B cell (primary cell): ENCODE measurements around the gene ACAP3. TPM values are rescaled to one million over a fixed set of nuclear protein-coding genes. Genes with fewer than 3 reads are reported as not detected.

ENCODE experiments used
- ATAC-seq: fragments of 200-7000 bp; cut with Tn5 transposase; one replicate; pipeline ENCODE4 v1.10.0; 2021; ENCODE audit warnings: low read depth, mild to moderate bottlenecking, moderate number of reproducible peaks, moderate library complexity
- CTCF ChIA-PET: fragments of 350-600 bp; sonication (Branson Sonifier 250); formaldehyde crosslinking; loops from one replicate; lab custom pipeline; 2021; ENCODE audit warnings: antibody characterized with exemption, inconsistent platforms; lab: Charles Lee
- POLR2A ChIA-PET: fragments of 350-600 bp; sonication (Branson Sonifier 250); formaldehyde crosslinking; loops from one replicate; lab custom pipeline; 2021; ENCODE audit warnings: antibody characterized with exemption; lab: Charles Lee
- DNase-seq: peaks from one replicate; pipeline ENCODE4 v3.0.0; 2013
- H2AFZ ChIP-seq: 2 replicates; pipeline ENCODE4 v1.6.1; 2012; ENCODE audit warnings: mild to moderate bottlenecking, low read depth, low read length; ENCODE audit not compliant: insufficient read depth, poor library complexity, severe bottlenecking
- H3K27ac ChIP-seq, 2 donors: 1 replicate in 1 of 2; 2 replicates in 1 of 2; pipeline ENCODE4 v1.5.1; 2012 to 2013; ENCODE audit warnings: low read length in 2 of 2, mild to moderate bottlenecking in 2 of 2, moderate library complexity in 1 of 2
- H3K27me3 ChIP-seq, 4 experiments: fragments of 200-600 bp in 1 of 4; sonication (generic) in 1 of 4; replicated peaks in 1 of 4; 1 replicate in 2 of 4; 2 replicates in 2 of 4; pipeline versions ENCODE4 v1.6.1 to v1.7.0; 2013 to 2016; ENCODE audit warnings: low read length in 3 of 4, mild to moderate bottlenecking in 2 of 4, mixed read lengths in 1 of 4, moderate library complexity in 1 of 4; ENCODE audit not compliant: insufficient read depth in 4 of 4, control insufficient read depth in 3 of 4; ENCODE audit errors: control extremely low read depth in 1 of 4
- H3K36me3 ChIP-seq, 2 experiments: replicated peaks in 1 of 2; 1 replicate in 1 of 2; 2 replicates in 1 of 2; pipeline versions ENCODE4 v1.6.1 to v1.7.1; 2013; ENCODE audit warnings: low read length in 1 of 2; ENCODE audit not compliant: insufficient read depth in 2 of 2, control insufficient read depth in 1 of 2; ENCODE audit errors: control extremely low read depth in 1 of 2, extremely low read depth in 1 of 2
- H3K4me1 ChIP-seq, 2 donors: fragments of 200-600 bp in 1 of 2; sonication (generic) in 1 of 2; 1 replicate in 1 of 2; 2 replicates in 1 of 2; pipeline versions ENCODE4 v1.5.1 to v1.6.1; 2013 to 2017; ENCODE audit warnings: low read length in 2 of 2; ENCODE audit not compliant: control insufficient read depth in 2 of 2, insufficient read depth in 2 of 2
- H3K4me2 ChIP-seq: replicated peaks from 2 replicates; pipeline ENCODE3; 2012; ENCODE audit warnings: mild to moderate bottlenecking, low read depth, low read length; ENCODE audit not compliant: poor library complexity, severe bottlenecking
- H3K4me3 ChIP-seq, 5 experiments: fragments of 200-600 bp in 1 of 5; sonication (generic) in 1 of 5; 1 replicate in 3 of 5; 2 replicates in 2 of 5; pipeline versions ENCODE4 v1.5.1 to v1.7.0; 2011 to 2016; ENCODE audit warnings: low read length in 4 of 5, mild to moderate bottlenecking in 4 of 5, low read depth in 2 of 5, control low read depth in 1 of 5, moderate library complexity in 1 of 5; ENCODE audit not compliant: insufficient read depth in 1 of 5; ENCODE audit errors: control extremely low read depth in 1 of 5, extremely low read depth in 1 of 5
- H3K79me2 ChIP-seq: fragments of 200-600 bp; sonication (generic); one replicate; pipeline ENCODE4 v1.6.0; 2016; ENCODE audit warnings: low read length; ENCODE audit not compliant: control insufficient read depth, insufficient read depth
- H3K9ac ChIP-seq: fragments of 200-600 bp; sonication (generic); 2 replicates; pipeline ENCODE4 v1.6.1; 2017; ENCODE audit warnings: mild to moderate bottlenecking, low read length, moderate library complexity
- H3K9me3 ChIP-seq, 3 donors: one replicate each; pipeline versions ENCODE4 v1.6.1 to v1.7.1; 2013; ENCODE audit warnings: low read length in 2 of 3; ENCODE audit not compliant: control insufficient read depth in 2 of 3, insufficient read depth in 1 of 3; ENCODE audit errors: control extremely low read depth in 1 of 3
- H4K20me1 ChIP-seq: 2 replicates; pipeline ENCODE4 v1.6.0; 2012; ENCODE audit warnings: mild to moderate bottlenecking, low read length; ENCODE audit not compliant: insufficient read depth, control insufficient read depth, poor library complexity, severe bottlenecking
- H3K27ac Mint-ChIP-seq: one replicate; pipeline ENCODE4 v1.8.0; 2021; ENCODE audit warnings: mixed read lengths
- H3K27me3 Mint-ChIP-seq: one replicate; pipeline ENCODE4 v1.8.0; 2021; ENCODE audit warnings: mixed read lengths
- H3K4me1 Mint-ChIP-seq: one replicate; pipeline ENCODE4 v1.8.0; 2021; ENCODE audit warnings: mixed read lengths
- H3K4me3 Mint-ChIP-seq: one replicate; pipeline ENCODE4 v1.8.0; 2021; ENCODE audit warnings: mixed read lengths
- H3K9me3 Mint-ChIP-seq: one replicate; pipeline ENCODE4 v1.8.0; 2022; ENCODE audit warnings: mixed read lengths; ENCODE audit not compliant: insufficient read depth
- EZH2 ChIP-seq: IDR thresholded peaks from 2 replicates; pipeline ENCODE4 v1.6.1; 2012; ENCODE audit warnings: borderline replicate concordance, low read depth, mild to moderate bottlenecking, moderate library complexity, low read length; ENCODE audit not compliant: insufficient read depth, poor library complexity, severe bottlenecking
- WGBS: methylation state at CpG from one replicate; pipeline ENCODE4 v1.1.5; 2013; ENCODE audit warnings: missing lambda C conversion rate; ENCODE audit not compliant: insufficient coverage; 5-methylcytosine and 5-hydroxymethylcytosine counted together
- intact Hi-C: fragments of 100-400 bp; cut with micrococcal nuclease; formaldehyde crosslinking; loops from one replicate; pipeline ENCODE4 v1.10.0; 2022
- polyA plus RNA-seq: library from polyadenylated mRNA; depleted of rRNA; stranded (reverse); fragments of >200 nt; gene quantifications from 2 replicates; pipeline ENCODE4 v1.2.3, GENCODE V29; 2012
- total RNA-seq, 2 donors: library from RNA; stranded (reverse); fragments of 120-200 nt in 1 of 2; gene quantifications; 1 replicate in 1 of 2; 2 replicates in 1 of 2; pipeline versions ENCODE4 v1.2.3 to v1.2.4, GENCODE V29; 2013 to 2022
- TF ChIP-seq, protein P1 (sequence below): fragments of 200-600 bp; IDR thresholded peaks from one replicate; pipeline ENCODE4 v1.8.0; 2022; ENCODE audit warnings: antibody characterized with exemption, mild to moderate bottlenecking

ACAP3 gene
- total and polyA plus RNA-seq, 2 donors (not counting 1 experiment from before 2014, with no cell fraction given): 40.7 to 124 TPM

GRCh38 chr1:1331068-1331965 is 23.6 kb upstream of the ACAP3 start, which contains the start of gene TAS1R3:
TSS of gene TAS1R3 (plus strand) at chr1:1331280. CDS start at chr1:1331346, 66 bp downstream.
- POLR2A ChIA-PET: interaction anchor here (0.7 kb wide), 1 partner anchor 9 kb away, joined by 12 read pairs; no protein-coding TSS in a partner anchor
- intact Hi-C loops: no loop called here
- H3K9me3 ChIP-seq: peaks cover 0 to 16% (median 0%) of the 10 kb centered on the region in 3 donors
- no peaks in the 10 kb centered on the region for H3K27me3 Mint-ChIP-seq
- ATAC-seq (peak; percentile 46), DNase-seq (no peak)
- H3K4me3 Mint-ChIP-seq: peak within 1 kb of the TSS; percentile 37
- H2AFZ ChIP-seq: no peak within 1 kb of the TSS
- H3K4me2 ChIP-seq: peak within 1 kb of the TSS; percentile 51
- no peaks in the 10 kb centered on the region for H3K27me3 ChIP-seq
- peaks cover 8% of the 10 kb centered on the region for H3K4me1 Mint-ChIP-seq
- H3K9me3 Mint-ChIP-seq: no peaks in the 10 kb centered on the region
- H3K9ac ChIP-seq: no peak within 1 kb of the TSS
- H3K27ac Mint-ChIP-seq: peak within 1 kb of the TSS; percentile 71
- CTCF ChIA-PET: no interaction called here
- peaks cover 0 to 4% of the 10 kb centered on the region in 2 experiments for H3K36me3 ChIP-seq
- peaks cover 0 to 16% of the 10 kb centered on the region in 2 donors for H3K4me1 ChIP-seq
- TF ChIP-seq EZH2: no peak
- TF ChIP-seq, protein P1, sequence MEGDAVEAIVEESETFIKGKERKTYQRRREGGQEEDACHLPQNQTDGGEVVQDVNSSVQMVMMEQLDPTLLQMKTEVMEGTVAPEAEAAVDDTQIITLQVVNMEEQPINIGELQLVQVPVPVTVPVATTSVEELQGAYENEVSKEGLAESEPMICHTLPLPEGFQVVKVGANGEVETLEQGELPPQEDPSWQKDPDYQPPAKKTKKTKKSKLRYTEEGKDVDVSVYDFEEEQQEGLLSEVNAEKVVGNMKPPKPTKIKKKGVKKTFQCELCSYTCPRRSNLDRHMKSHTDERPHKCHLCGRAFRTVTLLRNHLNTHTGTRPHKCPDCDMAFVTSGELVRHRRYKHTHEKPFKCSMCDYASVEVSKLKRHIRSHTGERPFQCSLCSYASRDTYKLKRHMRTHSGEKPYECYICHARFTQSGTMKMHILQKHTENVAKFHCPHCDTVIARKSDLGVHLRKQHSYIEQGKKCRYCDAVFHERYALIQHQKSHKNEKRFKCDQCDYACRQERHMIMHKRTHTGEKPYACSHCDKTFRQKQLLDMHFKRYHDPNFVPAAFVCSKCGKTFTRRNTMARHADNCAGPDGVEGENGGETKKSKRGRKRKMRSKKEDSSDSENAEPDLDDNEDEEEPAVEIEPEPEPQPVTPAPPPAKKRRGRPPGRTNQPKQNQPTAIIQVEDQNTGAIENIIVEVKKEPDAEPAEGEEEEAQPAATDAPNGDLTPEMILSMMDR: no peak
- peak within 1 kb of the TSS in 1 of 2 donors; percentile 44 for H3K27ac ChIP-seq
- H4K20me1 ChIP-seq: no peaks in the 10 kb centered on the region
- H3K79me2 ChIP-seq: no peaks in the 10 kb centered on the region
- H3K4me3 ChIP-seq: peak within 1 kb of the TSS in 2 of 5 experiments; percentile 3 to 10
- WGBS: 76% methylated on average over 37 of the region's 41 CpGs
